ENCODE data around the gene BCR. TPM values are rescaled to one million over a fixed set of nuclear protein-coding genes. Genes with fewer than 3 reads are reported as not detected.

BCR gene
- total and polyA plus RNA-seq, 2 of the 8 experiments (the other 6 are each of a cell fraction or from before 2014, with no cell fraction given): 66.7 to 130 TPM

- Histone ChIP-seq H3K4ac (replicated peaks; ENCODE audit: insufficient read length, low read depth, low read length) (no peak overlapping the region), H3K4me3 (ENCODE audit: extremely low read depth in 1 of 4, insufficient read depth in 2 of 4, low read depth in 3 of 4, low read length in 4 of 4) (no peak overlapping the region), H2BK12ac (ENCODE audit: low read depth, low read length) (no peak overlapping the region), H3K27me3 (replicated peaks in 1 of 4; ENCODE audit: control insufficient read depth in 3 of 4, extremely low read depth in 1 of 4, insufficient read depth in 3 of 4, low read length in 3 of 4) (peaks cover 22 to 60% (median 44%) of the 10 kb centered on the region in 4 experiments), H3K9me3 (ENCODE audit: insufficient read depth in 2 of 2, low read depth in 1 of 2, low read length in 1 of 2) (no peaks in the 10 kb centered on the region), H3K27ac (ENCODE audit: low read depth, low read length) (no peak overlapping the region), H2AK5ac (ENCODE audit: low read depth, low read length) (no peak overlapping the region), H3K23me2 (ENCODE audit: low read depth, low read length) (no peaks in the 10 kb centered on the region), H4K8ac (ENCODE audit: extremely low read depth, insufficient read depth, low read length) (no peak overlapping the region; the same call in 1 of the 2 replicates), H3K23ac (ENCODE audit: insufficient read length) (no peak overlapping the region), H4K20me1 (replicated peaks in 1 of 2; ENCODE audit: control insufficient read depth in 1 of 2, insufficient read depth in 2 of 2, low read length in 2 of 2) (peaks cover 0 to 2% of the 10 kb centered on the region in 2 experiments), H2BK120ac (replicated peaks; ENCODE audit: low read depth, low read length) (no peak overlapping the region), H3K36me3 (ENCODE audit: control insufficient read depth in 2 of 4, insufficient read depth in 4 of 4, low read length in 3 of 4) (no peaks in the 10 kb centered on the region), H2BK15ac (ENCODE audit: low read length) (no peak overlapping the region), H2BK5ac (ENCODE audit: low read depth, low read length) (no peak overlapping the region), H2AFZ (ENCODE audit: low read length) (no peak overlapping the region), H4K5ac (ENCODE audit: insufficient read length, low read depth, low read length) (no peak overlapping the region), H3K56ac (replicated peaks; ENCODE audit: insufficient read length, low read depth, low read length) (no peak overlapping the region), H4K91ac (replicated peaks; ENCODE audit: insufficient read length, low read length) (no peak overlapping the region), H3K14ac (ENCODE audit: insufficient read length) (no peak overlapping the region), H3K79me1 (ENCODE audit: low read depth, low read length) (no peaks in the 10 kb centered on the region), H3K4me1 (replicated peaks in 1 of 4; ENCODE audit: control insufficient read depth in 3 of 4, insufficient read depth in 4 of 4, low read length in 3 of 4) (no peaks in the 10 kb centered on the region), H3K79me2 (ENCODE audit: control insufficient read depth in 1 of 2, insufficient read depth in 2 of 2, low read length in 2 of 2) (no peaks in the 10 kb centered on the region), H2BK20ac (ENCODE audit: low read length) (no peak overlapping the region), H3K9ac (replicated peaks in 1 of 4; ENCODE audit: extremely low read depth in 1 of 4, low read depth in 3 of 4, low read length in 3 of 4) (no peak overlapping the region), H3K18ac (ENCODE audit: extremely low read depth, low read length) (no peak overlapping the region), H3K4me2 (ENCODE audit: insufficient read depth in 1 of 2, low read depth in 2 of 2, low read length in 2 of 2) (no peak overlapping the region)
- TF ChIP-seq CHD1 (IDR thresholded peaks at IDR 0.05; ENCODE audit: low read depth, low read length) (no peak), NRF1 (IDR thresholded peaks at IDR 0.05; ENCODE audit: low read depth, low read length) (no peak), CBX5 (IDR thresholded peaks at IDR 0.05; ENCODE audit: low read depth, low read length) (no peak), SRF (IDR thresholded peaks at IDR 0.05; ENCODE audit: low read depth, low read length) (no peak), SIN3A (conservative IDR thresholded peaks at IDR 0.05 in 1 of 2, IDR thresholded peaks at IDR 0.05 in 1 of 2; ENCODE audit: low read depth in 1 of 2, low read length in 2 of 2) (no peak), KDM4A (IDR thresholded peaks at IDR 0.05; ENCODE audit: low read depth, low read length, severe bottlenecking) (no peak), KDM5A (IDR thresholded peaks at IDR 0.05; ENCODE audit: low read length) (no peak), MAX (IDR thresholded peaks at IDR 0.05) (no peak)
- TF ChIP-seq, protein P1, sequence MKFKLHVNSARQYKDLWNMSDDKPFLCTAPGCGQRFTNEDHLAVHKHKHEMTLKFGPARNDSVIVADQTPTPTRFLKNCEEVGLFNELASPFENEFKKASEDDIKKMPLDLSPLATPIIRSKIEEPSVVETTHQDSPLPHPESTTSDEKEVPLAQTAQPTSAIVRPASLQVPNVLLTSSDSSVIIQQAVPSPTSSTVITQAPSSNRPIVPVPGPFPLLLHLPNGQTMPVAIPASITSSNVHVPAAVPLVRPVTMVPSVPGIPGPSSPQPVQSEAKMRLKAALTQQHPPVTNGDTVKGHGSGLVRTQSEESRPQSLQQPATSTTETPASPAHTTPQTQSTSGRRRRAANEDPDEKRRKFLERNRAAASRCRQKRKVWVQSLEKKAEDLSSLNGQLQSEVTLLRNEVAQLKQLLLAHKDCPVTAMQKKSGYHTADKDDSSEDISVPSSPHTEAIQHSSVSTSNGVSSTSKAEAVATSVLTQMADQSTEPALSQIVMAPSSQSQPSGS (IDR thresholded peaks at IDR 0.05; ENCODE audit: low read length): no peak
- TF ChIP-seq, protein P2, sequence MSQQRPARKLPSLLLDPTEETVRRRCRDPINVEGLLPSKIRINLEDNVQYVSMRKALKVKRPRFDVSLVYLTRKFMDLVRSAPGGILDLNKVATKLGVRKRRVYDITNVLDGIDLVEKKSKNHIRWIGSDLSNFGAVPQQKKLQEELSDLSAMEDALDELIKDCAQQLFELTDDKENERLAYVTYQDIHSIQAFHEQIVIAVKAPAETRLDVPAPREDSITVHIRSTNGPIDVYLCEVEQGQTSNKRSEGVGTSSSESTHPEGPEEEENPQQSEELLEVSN (IDR thresholded peaks at IDR 0.05): no peak
- FAIRE-seq (no peak), DNase-seq (ENCODE audit: low read depth in 1 of 2, low spot score in 2 of 2) (no peak)
- POLR2A ChIA-PET (ENCODE audit: partially characterized antibody): no interaction called here
- WGBS, 2 experiments (ENCODE audit: extremely low coverage in 1 of 2, insufficient coverage in 1 of 2, insufficient read length in 1 of 2, insufficient replicate concordance in 2 of 2, low coverage in 1 of 2, low lambda C conversion rate in 2 of 2, missing lambda C conversion rate in 1 of 2): 88% methylated on average over 14 of the region's 14 CpGs; no CpG with 5 or more reads in 1 of the 2 experiments
- CTCF ChIA-PET (ENCODE audit: partially characterized antibody): interaction anchor here (0.8 kb wide), 1 partner anchor 20 kb away, joined by 4 read pairs; no protein-coding TSS in a partner anchor
Measured at GRCh38 chr22:23357053-23357452, 176.7 kb downstream of the BCR start.

All from H1 (cell line).